SK-N-SH (cell line): ENCODE measurements around the gene SPECC1L. TPM values are rescaled to one million over a fixed set of nuclear protein-coding genes. Genes with fewer than 3 reads are reported as not detected.

Experiments used
- CTCF ChIA-PET: fragments of 300-600, 350-600 bp; formaldehyde crosslinking; extraction: SDS; loops from one replicate; lab custom pipeline; 2021; lab: Yijun Ruan, JAX
- POLR2A ChIA-PET: fragments of 350-600 bp; sonication (Branson Sonifier 250); formaldehyde crosslinking; extraction: SDS; loops from one replicate; lab custom pipeline; 2020; ENCODE audit warnings: antibody characterized with exemption, inconsistent platforms; lab: Yijun Ruan, JAX
- DNase-seq: peaks from one replicate; pipeline ENCODE4 v3.0.0; 2012
- H2AFZ ChIP-seq: fragments of 200-600 bp; sonication (generic); 2 replicates; pipeline ENCODE4 v1.8.1; 2016; ENCODE audit warnings: antibody characterized with exemption, mild to moderate bottlenecking, low read depth
- H3F3A ChIP-seq: fragments of 200-600 bp; sonication (generic); replicated peaks from 2 replicates; pipeline ENCODE3; 2016; ENCODE audit warnings: antibody characterized with exemption, mild to moderate bottlenecking; ENCODE audit not compliant: insufficient read depth
- H3K27ac ChIP-seq, 2 experiments: fragments of 200-500 bp in 1 of 2; fragments of 200-600 bp in 1 of 2; sonication (Bioruptor generic) in 1 of 2; sonication (generic), shearing (Covaris generic) in 1 of 2; 2 replicates each; pipeline versions ENCODE4 v1.5.1 to v1.6.1; 2014 to 2016; ENCODE audit warnings: low read depth in 2 of 2, inconsistent platforms in 1 of 2, low read length in 1 of 2, mild to moderate bottlenecking in 1 of 2, mixed read lengths in 1 of 2
- H3K27me3 ChIP-seq: fragments of 200-600 bp; sonication (generic), shearing (Covaris generic); 2 replicates; pipeline ENCODE4 v1.6.1; 2016; ENCODE audit warnings: mixed run types; ENCODE audit not compliant: insufficient read depth
- H3K36me3 ChIP-seq, 2 experiments: fragments of 200-500 bp in 1 of 2; fragments of 200-600 bp in 1 of 2; sonication (Bioruptor generic) in 1 of 2; sonication (generic) in 1 of 2; replicated peaks in 1 of 2; 2 replicates each; pipeline versions ENCODE3 to v1.5.1; 2014 to 2016; ENCODE audit warnings: low read length in 1 of 2, mild to moderate bottlenecking in 1 of 2; ENCODE audit not compliant: insufficient read depth in 2 of 2, control insufficient read depth in 1 of 2
- H3K4me1 ChIP-seq, 2 experiments: fragments of 200-500 bp in 1 of 2; fragments of 200-600 bp in 1 of 2; sonication (Bioruptor generic) in 1 of 2; sonication (generic), shearing (Covaris generic) in 1 of 2; 2 replicates each; pipeline versions ENCODE4 v1.5.1 to v1.6.1; 2014 to 2016; ENCODE audit warnings: low read depth in 1 of 2, low read length in 1 of 2, mixed run types in 1 of 2; ENCODE audit not compliant: insufficient read depth in 2 of 2, control insufficient read depth in 1 of 2
- H3K4me2 ChIP-seq: fragments of 200-600 bp; sonication (generic), shearing (Covaris generic); 2 replicates; pipeline ENCODE4 v1.6.1; 2017; ENCODE audit warnings: mixed run types
- H3K4me3 ChIP-seq, 2 experiments: fragments of 200-500 bp in 1 of 2; fragments of 200-600 bp in 1 of 2; sonication (Bioruptor generic) in 1 of 2; sonication (generic), shearing (Covaris generic) in 1 of 2; 2 replicates each; pipeline versions ENCODE4 v1.5.1 to v1.8.1; 2014 to 2016; ENCODE audit warnings: low read depth in 2 of 2, inconsistent platforms in 1 of 2, low read length in 1 of 2, mild to moderate bottlenecking in 1 of 2, mixed read lengths in 1 of 2, moderate library complexity in 1 of 2
- H3K79me2 ChIP-seq: fragments of 200-600 bp; sonication (generic); 2 replicates; pipeline ENCODE4 v1.8.1; 2017; ENCODE audit warnings: mild to moderate bottlenecking; ENCODE audit not compliant: insufficient read depth
- H3K9ac ChIP-seq: fragments of 200-600 bp; sonication (generic); 2 replicates; pipeline ENCODE4 v1.6.1; 2017; ENCODE audit warnings: mixed run types
- H3K9me2 ChIP-seq: fragments of 200-600 bp; sonication (generic); 2 replicates; pipeline ENCODE4 v1.6.1; 2017; ENCODE audit warnings: mixed run types
- H3K9me3 ChIP-seq: fragments of 200-600 bp; sonication (generic); 2 replicates; pipeline ENCODE4 v1.6.1; 2017; ENCODE audit warnings: mixed run types, mild to moderate bottlenecking, moderate library complexity
- H4K20me1 ChIP-seq: fragments of 200-600 bp; sonication (generic); 2 replicates; pipeline ENCODE4 v1.6.1; 2017; ENCODE audit warnings: mild to moderate bottlenecking, mixed run types; ENCODE audit not compliant: insufficient read depth
- CHD2 ChIP-seq: fragments of 150-350 bp; IDR thresholded peaks from 2 replicates; pipeline ENCODE4 v1.6.1; 2018; ENCODE audit warnings: low read length; ENCODE audit not compliant: partially characterized antibody
- ELF1 ChIP-seq: IDR thresholded peaks from 2 replicates; pipeline ENCODE4 v1.4.0; 2012
- EZH2phosphoT487 ChIP-seq: fragments of 200-600 bp; sonication (generic); IDR thresholded peaks from 2 replicates; pipeline ENCODE4 v1.6.1; 2017; ENCODE audit warnings: low read depth, mixed run types, mild to moderate bottlenecking, antibody characterized with exemption, moderate library complexity, borderline replicate concordance
- GATA2 ChIP-seq: sonication (generic); formaldehyde crosslinking; IDR thresholded peaks from 2 replicates; pipeline ENCODE4 v1.5.0; 2020; ENCODE audit warnings: mild to moderate bottlenecking, missing genetic modification reagents
- JUND ChIP-seq: IDR thresholded peaks from 2 replicates; pipeline ENCODE4 v1.4.0; 2012
- MEF2A ChIP-seq: IDR thresholded peaks from 2 replicates; pipeline ENCODE4 v1.4.0; 2012; ENCODE audit warnings: low read depth, borderline replicate concordance
- NFIC ChIP-seq: IDR thresholded peaks from 2 replicates; pipeline ENCODE4 v1.4.0; 2012; ENCODE audit warnings: borderline replicate concordance
- RCOR1 ChIP-seq: fragments of 150-350 bp; IDR thresholded peaks from 2 replicates; pipeline ENCODE4 v1.6.1; 2017; ENCODE audit warnings: antibody characterized with exemption, low read length
- RFX5 ChIP-seq: IDR thresholded peaks from 2 replicates; pipeline ENCODE4 v1.6.1; 2012; ENCODE audit warnings: mild to moderate bottlenecking, improper control_type of control experiment, low read length
- RXRA ChIP-seq: IDR thresholded peaks from 2 replicates; pipeline ENCODE4 v1.4.0; 2012; ENCODE audit warnings: low read depth, mild to moderate bottlenecking, borderline replicate concordance
- SIN3A ChIP-seq: IDR thresholded peaks from 2 replicates; pipeline ENCODE4 v1.6.1; 2012; ENCODE audit warnings: low read depth, mild to moderate bottlenecking, low read length, moderate library complexity, borderline replicate concordance
- TCF12 ChIP-seq: IDR thresholded peaks from 2 replicates; pipeline ENCODE4 v1.4.0; 2012
- TEAD4 ChIP-seq: IDR thresholded peaks from 2 replicates; pipeline ENCODE4 v1.4.0; 2012; ENCODE audit warnings: mild to moderate bottlenecking, borderline replicate concordance; ENCODE audit not compliant: insufficient read depth
- YY1 ChIP-seq: IDR thresholded peaks from 2 replicates; pipeline ENCODE4 v1.4.0; 2012; ENCODE audit warnings: low read depth, mild to moderate bottlenecking
- WGBS: methylation state at CpG from one replicate; pipeline ENCODE4 v1.1.6; 2017; ENCODE audit warnings: low lambda C conversion rate; 5-methylcytosine and 5-hydroxymethylcytosine counted together
- polyA plus RNA-seq, 3 experiments: library from polyadenylated mRNA; depleted of rRNA; stranded (reverse); fragments of >200 nt; gene quantifications; 2 replicates each; pipeline ENCODE4 v1.2.3, GENCODE V29; 2012
- TF ChIP-seq, protein P1 (sequence below): fragments of 150-350 bp; IDR thresholded peaks from 2 replicates; pipeline ENCODE4 v1.6.1; 2017; ENCODE audit warnings: antibody characterized with exemption, low read length, low read depth, borderline replicate concordance
- TF ChIP-seq, protein P2 (sequence below): IDR thresholded peaks from 2 replicates; pipeline ENCODE4 v1.4.0; 2012; ENCODE audit warnings: low read depth, borderline replicate concordance
- TF ChIP-seq, protein P3 (sequence below): IDR thresholded peaks from 2 replicates; pipeline ENCODE4; 2012
- TF ChIP-seq, protein P4 (sequence below): IDR thresholded peaks from 2 replicates; pipeline ENCODE4 v1.4.0; 2012; ENCODE audit warnings: low read depth

Gene SPECC1L
- polyA plus RNA-seq, 1 of the 3 experiments (the other 2 are of a cell fraction): 22.9 TPM

DNA sequence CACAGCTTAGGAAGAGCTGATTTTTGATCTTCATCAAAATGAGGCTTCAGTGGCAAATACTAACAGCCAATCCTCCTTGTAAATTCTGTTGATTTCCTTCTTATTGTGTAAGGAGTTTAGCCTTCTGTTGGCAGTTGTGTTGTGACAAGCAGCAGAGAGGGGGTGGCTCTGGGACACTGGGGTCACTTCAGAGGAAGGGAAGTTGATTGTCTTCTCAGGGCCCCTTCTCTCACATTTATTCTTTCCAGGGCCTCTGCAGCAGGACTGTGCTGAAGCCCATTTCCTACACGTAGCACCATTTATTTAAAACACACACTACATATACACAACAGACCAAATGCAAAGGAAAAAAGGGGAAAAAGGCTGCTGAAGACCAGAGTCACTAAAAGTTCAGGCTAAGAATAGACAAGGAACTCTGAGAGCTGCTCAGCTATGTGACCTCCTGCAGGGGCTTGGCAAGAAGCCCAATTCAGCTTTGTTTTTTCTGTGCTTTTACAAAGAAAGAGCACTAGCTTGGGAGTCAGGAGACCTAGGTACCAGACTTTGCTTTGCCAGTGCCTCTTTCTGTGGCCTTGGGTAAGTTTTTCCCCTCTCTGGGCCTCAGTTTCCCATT is 196.2 kb downstream of the SPECC1L start:
- H3K4me3 ChIP-seq: peak overlapping the region in 1 of 2 experiments; percentile 34; a peak in 1 of 4 replicates
- H3K4me2 ChIP-seq: peak overlapping the region; percentile 71
- peaks cover 0 to 17% of the 10 kb centered on the region in 2 experiments; a peak in 3 of 4 replicates for H3K4me1 ChIP-seq
- TF ChIP-seq NFIC: peak; percentile 85
- no peak for TF ChIP-seq ELF1
- TF ChIP-seq MEF2A: peak; percentile 93
- TF ChIP-seq TCF12: 0 out of 2 replicates have a peak, but pooled peaks have one; percentile 34
- no peak for TF ChIP-seq RFX5
- no peak for TF ChIP-seq JUND
- TF ChIP-seq GATA2: no peak
- TF ChIP-seq TEAD4: no peak
- no peak for TF ChIP-seq RCOR1
- peak; percentile 91 for TF ChIP-seq RXRA
- TF ChIP-seq, protein P1, sequence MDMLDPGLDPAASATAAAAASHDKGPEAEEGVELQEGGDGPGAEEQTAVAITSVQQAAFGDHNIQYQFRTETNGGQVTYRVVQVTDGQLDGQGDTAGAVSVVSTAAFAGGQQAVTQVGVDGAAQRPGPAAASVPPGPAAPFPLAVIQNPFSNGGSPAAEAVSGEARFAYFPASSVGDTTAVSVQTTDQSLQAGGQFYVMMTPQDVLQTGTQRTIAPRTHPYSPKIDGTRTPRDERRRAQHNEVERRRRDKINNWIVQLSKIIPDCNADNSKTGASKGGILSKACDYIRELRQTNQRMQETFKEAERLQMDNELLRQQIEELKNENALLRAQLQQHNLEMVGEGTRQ: no peak
- TF ChIP-seq, protein P2, sequence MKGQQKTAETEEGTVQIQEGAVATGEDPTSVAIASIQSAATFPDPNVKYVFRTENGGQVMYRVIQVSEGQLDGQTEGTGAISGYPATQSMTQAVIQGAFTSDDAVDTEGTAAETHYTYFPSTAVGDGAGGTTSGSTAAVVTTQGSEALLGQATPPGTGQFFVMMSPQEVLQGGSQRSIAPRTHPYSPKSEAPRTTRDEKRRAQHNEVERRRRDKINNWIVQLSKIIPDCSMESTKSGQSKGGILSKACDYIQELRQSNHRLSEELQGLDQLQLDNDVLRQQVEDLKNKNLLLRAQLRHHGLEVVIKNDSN: no peak
- no peaks in the 10 kb centered on the region for H3K79me2 ChIP-seq
- peaks cover 14% of the 10 kb centered on the region for H3F3A ChIP-seq
- H3K27ac ChIP-seq: peak overlapping the region; percentile 57 to 89
- H2AFZ ChIP-seq: peak overlapping the region; percentile 79
- peak overlapping the region; percentile 45; the same call in 1 of the 2 replicates for H3K9ac ChIP-seq
- ChIA-PET POLR2A (no interaction called here), CTCF (interaction anchor here (0.9 kb wide), 1 partner anchor 37 kb away, joined by 3 read pairs; no protein-coding TSS in a partner anchor)
- H3K9me2 ChIP-seq: no peaks in the 10 kb centered on the region
- 7% methylated on average over 1 of the region's 1 CpG for WGBS
- no peak for DNase-seq
- no peaks in the 10 kb centered on the region for H3K36me3 ChIP-seq
- no peaks in the 10 kb centered on the region for H4K20me1 ChIP-seq
- H3K27me3 ChIP-seq: no peaks in the 10 kb centered on the region
- H3K9me3 ChIP-seq: no peaks in the 10 kb centered on the region

DNA sequence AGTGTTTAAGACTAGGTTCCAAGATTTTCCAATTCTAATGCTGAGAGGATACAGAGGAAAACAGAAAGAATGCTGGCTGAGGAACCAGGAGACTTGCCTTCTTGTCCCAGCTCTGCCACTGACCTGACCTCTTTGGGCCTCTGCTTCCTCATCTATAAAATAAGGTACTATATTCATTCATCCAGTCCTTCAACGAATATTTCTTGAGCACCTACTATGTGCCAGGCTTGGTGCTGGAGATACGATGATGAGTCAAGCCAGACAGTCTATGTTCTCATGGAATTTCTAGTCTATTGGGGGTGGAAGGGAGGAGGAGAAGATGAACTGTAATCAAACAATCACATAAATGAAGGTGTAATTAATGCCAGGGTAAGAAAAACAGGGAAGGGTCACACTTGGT is 196.7 kb downstream of the SPECC1L start:
- no peaks in the 10 kb centered on the region for H4K20me1 ChIP-seq
- POLR2A ChIA-PET: no interaction called here
- H3K9me2 ChIP-seq: no peaks in the 10 kb centered on the region
- H3K4me1 ChIP-seq: peaks cover 0 to 17% of the 10 kb centered on the region in 2 experiments; a peak in 3 of 4 replicates
- H3K4me3 ChIP-seq: no peak overlapping the region
- no peaks in the 10 kb centered on the region for H3K9me3 ChIP-seq
- no peak overlapping the region for H2AFZ ChIP-seq
- no peaks in the 10 kb centered on the region for H3K27me3 ChIP-seq
- H3K27ac ChIP-seq: peak overlapping the region; percentile 57 to 89; a peak in 3 of 4 replicates
- no peaks in the 10 kb centered on the region for H3K79me2 ChIP-seq
- H3K9ac ChIP-seq: peak overlapping the region; percentile 45; the same call in 1 of the 2 replicates
- H3F3A ChIP-seq: peaks cover 14% of the 10 kb centered on the region
- H3K36me3 ChIP-seq: no peaks in the 10 kb centered on the region
- DNase-seq: no peak
- 78% methylated on average over 2 of the region's 2 CpGs for WGBS
- peak overlapping the region; percentile 71 for H3K4me2 ChIP-seq
- CTCF ChIA-PET: interaction anchor here (1.1 kb wide), 1 partner anchor 43 kb away, joined by 3 read pairs; no protein-coding TSS in a partner anchor
- no peak for TF ChIP-seq RCOR1
- TF ChIP-seq, protein P3, sequence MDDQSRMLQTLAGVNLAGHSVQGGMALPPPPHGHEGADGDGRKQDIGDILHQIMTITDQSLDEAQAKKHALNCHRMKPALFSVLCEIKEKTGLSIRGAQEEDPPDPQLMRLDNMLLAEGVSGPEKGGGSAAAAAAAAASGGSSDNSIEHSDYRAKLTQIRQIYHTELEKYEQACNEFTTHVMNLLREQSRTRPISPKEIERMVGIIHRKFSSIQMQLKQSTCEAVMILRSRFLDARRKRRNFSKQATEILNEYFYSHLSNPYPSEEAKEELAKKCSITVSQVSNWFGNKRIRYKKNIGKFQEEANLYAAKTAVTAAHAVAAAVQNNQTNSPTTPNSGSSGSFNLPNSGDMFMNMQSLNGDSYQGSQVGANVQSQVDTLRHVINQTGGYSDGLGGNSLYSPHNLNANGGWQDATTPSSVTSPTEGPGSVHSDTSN: no peak
- no peak for TF ChIP-seq RFX5
- TF ChIP-seq, protein P1: no peak
- no peak for TF ChIP-seq CHD2
- no peak for TF ChIP-seq SIN3A
- no peak for TF ChIP-seq ELF1
- TF ChIP-seq, protein P4, sequence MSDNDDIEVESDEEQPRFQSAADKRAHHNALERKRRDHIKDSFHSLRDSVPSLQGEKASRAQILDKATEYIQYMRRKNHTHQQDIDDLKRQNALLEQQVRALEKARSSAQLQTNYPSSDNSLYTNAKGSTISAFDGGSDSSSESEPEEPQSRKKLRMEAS: no peak
- TF ChIP-seq EZH2phosphoT487: no peak
- no peak for TF ChIP-seq MEF2A
- TF ChIP-seq TCF12: no peak
- TF ChIP-seq YY1: no peak
